Loucy (cell line): ENCODE data around the gene IER5.

Experiments
- EZH2phosphoT487 ChIP-seq: fragments of 200-600 bp; IDR thresholded peaks from 2 replicates; pipeline ENCODE4 v1.6.1; 2018; ENCODE audit warnings: antibody characterized with exemption, mild to moderate bottlenecking, moderate library complexity, borderline replicate concordance
- TF ChIP-seq, protein P1 (sequence below): fragments of 200-600 bp; sonication (generic); conservative IDR thresholded peaks from 2 replicates; pipeline ENCODE4 v1.5.1; 2014; ENCODE audit warnings: mild to moderate bottlenecking, antibody characterized with exemption, low read length

DNA sequence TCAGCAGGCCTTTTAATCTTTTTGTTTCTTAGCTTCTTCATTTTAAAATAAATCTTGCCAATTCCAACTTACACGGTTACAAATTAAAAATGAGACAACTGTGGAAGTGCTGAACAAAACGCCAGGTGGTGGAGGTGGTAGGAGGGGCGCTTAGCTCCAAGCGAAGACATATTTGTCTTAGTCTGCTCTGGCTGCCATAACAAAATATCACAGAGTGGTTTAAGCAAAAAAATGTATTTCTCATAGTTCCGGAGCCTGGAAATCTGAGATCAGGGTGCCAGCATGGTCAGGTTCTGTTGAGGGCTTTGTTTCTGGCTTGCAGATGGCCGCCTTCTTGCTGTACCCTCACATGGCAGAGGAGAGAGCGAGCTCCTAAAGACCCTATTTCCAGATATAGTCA lies 14.9 kb downstream of the IER5 start:
- TF ChIP-seq, protein P1, sequence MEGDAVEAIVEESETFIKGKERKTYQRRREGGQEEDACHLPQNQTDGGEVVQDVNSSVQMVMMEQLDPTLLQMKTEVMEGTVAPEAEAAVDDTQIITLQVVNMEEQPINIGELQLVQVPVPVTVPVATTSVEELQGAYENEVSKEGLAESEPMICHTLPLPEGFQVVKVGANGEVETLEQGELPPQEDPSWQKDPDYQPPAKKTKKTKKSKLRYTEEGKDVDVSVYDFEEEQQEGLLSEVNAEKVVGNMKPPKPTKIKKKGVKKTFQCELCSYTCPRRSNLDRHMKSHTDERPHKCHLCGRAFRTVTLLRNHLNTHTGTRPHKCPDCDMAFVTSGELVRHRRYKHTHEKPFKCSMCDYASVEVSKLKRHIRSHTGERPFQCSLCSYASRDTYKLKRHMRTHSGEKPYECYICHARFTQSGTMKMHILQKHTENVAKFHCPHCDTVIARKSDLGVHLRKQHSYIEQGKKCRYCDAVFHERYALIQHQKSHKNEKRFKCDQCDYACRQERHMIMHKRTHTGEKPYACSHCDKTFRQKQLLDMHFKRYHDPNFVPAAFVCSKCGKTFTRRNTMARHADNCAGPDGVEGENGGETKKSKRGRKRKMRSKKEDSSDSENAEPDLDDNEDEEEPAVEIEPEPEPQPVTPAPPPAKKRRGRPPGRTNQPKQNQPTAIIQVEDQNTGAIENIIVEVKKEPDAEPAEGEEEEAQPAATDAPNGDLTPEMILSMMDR: no peak
- TF ChIP-seq EZH2phosphoT487: no peak
